LoVo (cell line): ENCODE measurements around the gene GRK5.
"Not testable (repeated sequence)": the region's sequence is repeated elsewhere in the genome, so short reads cannot be mapped to it uniquely, and the experiment has no call there.

Source experiments
- DNase-seq: peaks from one replicate; pipeline ENCODE4 v3.0.0-alpha.2; 2016; ENCODE audit warnings: low spot score

Gene GRK5

GRCh38 chr10:119460369-119461195 lies 253.2 kb downstream of the GRK5 start:
- DNase-seq: no peak

- DNase-seq: peak; percentile 16
Measured at GRCh38 chr10:119461380-119461779, 254.0 kb downstream of the GRK5 start.

DNA sequence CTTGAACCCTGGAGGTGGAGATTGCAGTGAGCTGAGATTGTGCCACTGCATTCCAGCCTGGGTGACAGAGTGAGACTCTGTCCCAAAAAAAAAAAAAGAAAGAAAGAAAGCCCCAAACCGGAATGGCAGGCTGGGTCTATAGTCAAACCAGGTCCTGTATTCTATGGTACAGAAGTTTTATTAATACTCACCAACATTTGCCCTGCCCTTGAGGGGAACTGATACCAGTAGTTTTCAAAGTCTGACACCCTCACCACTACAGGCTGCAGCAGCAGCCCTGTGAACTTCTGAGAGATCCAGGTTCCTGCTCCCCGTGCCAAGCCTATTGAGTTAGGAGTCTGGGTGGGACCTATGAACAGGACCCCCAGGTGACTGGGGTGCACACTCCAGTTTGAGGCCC lies 254.6 kb downstream of the GRK5 start:
- no peak for DNase-seq

DNA sequence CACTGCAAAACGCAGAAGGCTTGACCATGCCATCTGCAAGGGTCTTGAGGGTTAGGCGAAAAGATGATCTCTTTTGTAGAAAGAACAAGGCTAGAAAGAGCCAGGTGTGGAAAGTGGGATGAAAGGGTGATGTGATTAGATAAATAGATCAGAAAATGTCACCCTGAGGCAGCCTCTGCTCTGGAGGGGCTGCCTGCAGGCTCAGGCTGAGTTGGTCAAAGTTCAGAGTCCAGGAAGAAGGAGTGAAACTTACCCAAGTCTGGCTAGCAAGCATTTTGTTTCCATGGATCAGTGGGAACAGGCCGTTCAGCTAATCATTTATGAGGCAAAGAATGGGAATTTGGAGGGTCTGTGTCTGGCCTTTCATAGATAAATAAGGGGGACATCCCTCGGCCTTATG lies 255.4 kb downstream of the GRK5 start:
- no peak for DNase-seq

GRCh38 chr10:119463195-119463594 lies 255.8 kb downstream of the GRK5 start:
- not testable (repeated sequence) for DNase-seq

- no peak for DNase-seq
Measured at GRCh38 chr10:119465085-119465484, 257.7 kb downstream of the GRK5 start.

DNA sequence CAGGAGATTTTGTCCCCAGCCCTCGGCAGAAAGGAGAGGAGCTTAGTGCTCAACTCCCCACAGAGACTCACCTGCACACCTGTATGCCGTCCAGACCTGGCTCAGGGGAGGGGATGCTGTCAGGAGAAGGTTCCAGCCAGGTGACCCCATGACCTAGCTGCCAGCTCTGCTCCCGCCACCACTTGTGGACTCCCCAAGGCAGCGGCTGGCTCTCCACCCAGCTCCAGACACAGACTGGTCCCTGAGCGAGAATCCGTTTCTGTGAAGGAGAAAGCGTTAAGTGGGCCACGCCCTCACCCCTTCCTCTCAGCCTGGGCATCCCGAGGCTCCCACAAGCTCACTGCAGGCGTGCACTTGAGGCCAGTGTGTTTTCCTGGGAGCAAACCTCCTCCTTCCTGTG lies 258.7 kb downstream of the GRK5 start:
- DNase-seq: no peak

- DNase-seq: no peak
Measured at GRCh38 chr10:119466655-119467054, 259.3 kb downstream of the GRK5 start.

- DNase-seq: no peak
Measured at GRCh38 chr10:119468542-119469324, 261.4 kb downstream of the GRK5 start.

DNA sequence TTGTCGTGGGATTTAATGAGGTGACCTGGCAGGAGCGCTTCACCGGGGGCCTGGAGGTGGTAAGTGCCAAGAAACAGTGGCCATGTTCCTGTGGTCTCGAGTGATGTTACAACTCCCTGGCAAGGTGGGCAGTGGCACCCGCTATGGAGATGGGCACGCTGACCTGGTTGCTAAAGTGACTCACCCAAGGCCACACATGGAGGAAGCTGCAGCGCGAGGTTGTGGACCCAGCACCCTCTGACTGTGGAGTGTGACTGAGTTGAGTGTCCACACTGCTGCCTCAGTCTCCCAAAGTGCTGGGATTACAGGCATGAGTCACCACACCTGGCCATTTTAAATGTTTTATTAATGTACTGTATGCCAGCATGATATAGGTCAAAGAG lies 261.9 kb downstream of the GRK5 start:
- no peak for DNase-seq

DNA sequence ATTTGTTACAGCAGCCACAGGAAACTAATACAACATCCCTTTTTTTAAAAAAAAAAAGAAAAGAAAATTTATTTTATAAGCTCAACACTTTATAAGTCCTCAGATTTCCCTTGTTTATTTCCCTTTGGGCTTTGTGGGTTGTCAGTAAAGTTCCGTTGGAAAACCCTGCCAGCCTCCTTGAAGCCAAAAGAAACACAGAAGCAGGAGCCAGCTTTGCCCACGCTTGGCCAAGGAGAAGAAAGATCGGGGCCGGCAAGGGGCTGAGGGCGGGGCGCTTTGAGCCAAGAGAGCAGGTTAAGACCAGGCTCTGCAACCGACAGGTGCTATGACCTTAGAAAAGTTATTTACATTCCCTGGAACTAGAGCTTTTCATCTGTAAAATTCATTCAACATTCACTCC lies 262.5 kb downstream of the GRK5 start:
- DNase-seq: no peak

- no peak for DNase-seq
Measured at GRCh38 chr10:119470920-119471702, 263.7 kb downstream of the GRK5 start.

- no peak for DNase-seq
Measured at GRCh38 chr10:119473771-119474170, 266.4 kb downstream of the GRK5 start.

DNA sequence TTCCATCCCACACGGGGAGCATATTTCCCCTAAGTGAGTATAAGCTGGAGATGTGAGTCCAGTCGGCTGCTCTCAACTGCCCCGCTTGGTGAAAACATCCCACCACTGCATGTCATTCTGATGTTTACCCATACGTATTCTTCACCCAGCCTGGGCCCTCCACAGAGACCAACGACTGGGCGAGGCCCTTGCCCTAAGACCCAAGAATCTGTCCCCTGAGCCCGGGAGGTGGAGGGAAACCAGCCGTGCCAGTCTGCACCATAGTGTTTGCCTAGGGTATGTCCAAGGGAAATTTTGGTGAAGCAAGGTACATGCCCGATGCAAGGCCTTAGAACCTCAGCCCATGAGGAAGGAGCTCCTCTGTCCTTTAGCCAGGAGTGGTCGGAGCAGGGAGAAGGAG lies 267.2 kb downstream of the GRK5 start:
- no peak for DNase-seq

GRCh38 chr10:119477444-119477843 lies 270.1 kb downstream of the GRK5 start:
- DNase-seq: no peak

DNA sequence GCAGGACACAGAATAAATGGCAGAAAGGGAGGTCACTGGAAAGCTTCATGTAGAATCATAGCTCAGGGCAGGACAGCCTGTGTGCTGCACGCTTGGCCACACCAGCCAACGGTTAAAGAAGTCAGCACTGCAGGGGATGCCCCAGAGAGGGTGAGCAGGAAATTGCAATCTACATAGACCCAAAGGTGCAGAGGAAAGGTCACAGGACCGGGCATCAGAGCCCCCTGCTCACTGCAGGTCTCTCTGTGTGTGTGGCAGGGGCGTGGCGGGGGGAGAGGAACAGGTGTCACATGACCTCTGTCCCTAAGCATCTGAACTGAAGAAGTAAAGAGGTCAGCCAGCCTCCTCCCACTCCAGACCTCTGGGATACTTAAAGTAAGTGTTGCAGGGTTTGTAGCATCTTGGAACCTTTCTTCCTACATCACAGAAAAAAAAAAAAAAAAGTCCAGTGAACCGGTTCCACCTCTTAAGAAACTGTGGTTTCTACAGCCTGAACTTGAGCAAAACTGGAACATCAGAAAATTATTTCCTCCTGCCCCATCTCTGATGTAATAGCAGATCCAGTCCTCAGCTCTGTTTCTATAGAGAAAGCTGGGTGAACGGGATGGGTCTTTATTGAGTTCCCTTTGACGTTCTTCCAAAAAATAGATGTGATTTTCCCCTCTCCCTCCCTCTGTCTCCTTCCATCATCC lies 270.9 kb downstream of the GRK5 start:
- DNase-seq: no peak

DNA sequence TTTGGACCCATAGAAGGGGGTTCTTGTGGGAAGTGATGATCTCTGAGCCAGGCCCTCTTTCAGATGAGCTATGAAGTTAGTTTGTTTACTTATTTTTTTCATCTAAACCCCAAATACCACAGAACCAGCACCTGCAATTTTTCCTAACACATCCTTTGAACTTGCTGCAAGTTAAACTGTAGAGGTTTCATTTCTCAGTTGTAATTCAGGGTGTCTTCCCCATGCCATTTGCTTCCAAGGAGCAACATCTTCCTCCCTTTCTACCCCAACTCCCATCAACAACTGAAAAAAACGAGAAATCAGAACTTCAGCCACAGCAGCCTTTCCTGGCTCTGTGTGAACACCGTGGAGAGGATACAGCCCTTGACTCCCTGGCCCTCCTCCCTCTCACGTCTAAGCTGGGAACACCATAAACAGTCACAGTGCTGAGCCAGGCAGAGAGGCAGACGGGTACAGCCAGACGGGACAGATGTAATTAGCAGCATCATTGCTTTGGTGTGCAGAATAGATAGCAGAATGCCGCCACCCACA lies 271.5 kb downstream of the GRK5 start:
- no peak for DNase-seq

GRCh38 chr10:119479532-119479931 lies 272.2 kb downstream of the GRK5 start:
- DNase-seq: no peak

DNA sequence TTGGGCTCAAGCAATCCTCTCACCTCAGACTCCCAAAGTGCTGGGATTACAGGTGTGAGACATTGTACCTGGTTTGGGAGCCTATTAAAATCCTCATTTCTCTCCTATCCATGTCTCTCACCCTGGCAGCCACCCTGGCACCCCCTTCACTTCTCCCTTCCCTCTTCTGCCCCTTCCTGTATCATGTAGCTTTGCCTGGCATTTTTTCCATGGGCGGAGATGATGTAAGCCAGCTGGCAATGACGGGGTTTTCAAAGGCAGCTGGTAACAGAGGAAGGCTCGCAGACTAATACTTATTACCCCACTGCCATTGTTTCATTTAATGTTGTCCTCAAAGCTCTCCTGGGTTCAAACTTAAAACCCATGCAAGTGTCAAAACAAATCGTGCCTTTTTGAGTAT lies 273.3 kb downstream of the GRK5 start:
- DNase-seq: no peak

DNA sequence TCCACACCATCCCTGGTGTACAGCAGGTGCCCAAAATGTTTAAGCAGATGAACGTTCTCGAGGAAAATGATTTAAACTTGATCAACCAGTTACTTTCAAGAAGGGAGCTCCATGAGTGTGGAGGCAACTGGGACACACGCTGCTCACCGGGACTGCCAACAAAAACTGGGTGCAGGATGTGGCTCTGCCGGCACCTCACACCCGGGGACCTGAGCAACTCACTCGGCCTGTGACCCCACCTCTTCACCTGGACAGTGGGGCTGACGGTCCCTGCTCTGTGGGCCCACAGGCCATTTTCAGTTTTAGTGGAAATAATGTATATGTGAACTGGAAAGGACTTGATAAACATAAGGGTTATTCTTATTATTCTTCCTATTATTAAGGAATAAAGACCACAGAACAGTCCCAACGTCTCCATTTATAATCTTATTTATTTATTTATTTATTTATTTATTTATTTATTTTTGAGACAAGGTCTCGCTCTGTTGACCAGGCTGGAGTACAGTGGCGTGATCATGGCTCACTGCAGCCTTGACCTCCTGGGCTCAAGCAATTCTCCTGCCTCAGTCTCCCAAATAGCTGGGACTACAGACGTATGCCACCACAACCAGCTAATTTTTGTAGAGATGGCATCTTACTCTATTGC lies 274.5 kb downstream of the GRK5 start:
- no peak for DNase-seq

DNA sequence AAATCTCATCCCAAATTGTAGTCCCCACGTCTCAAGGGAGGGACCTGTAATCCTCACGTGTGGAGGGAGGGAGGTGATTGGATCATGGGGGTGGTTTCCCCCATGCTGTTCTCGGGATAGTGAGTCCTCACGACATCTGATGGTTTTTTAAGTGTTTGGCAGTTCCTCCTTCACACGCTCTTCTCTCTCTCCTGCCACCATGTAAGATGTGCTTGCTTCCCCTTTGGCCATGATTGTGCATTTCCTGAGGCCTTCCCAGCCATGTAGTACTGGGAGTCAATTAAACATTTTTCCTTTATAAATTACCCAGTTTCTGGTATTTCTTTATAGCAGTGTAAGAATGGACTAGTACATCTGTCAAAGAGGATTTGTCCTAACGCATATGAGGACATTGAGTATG lies 275.6 kb downstream of the GRK5 start:
- DNase-seq: no peak
